Hepatic stellate cell (primary cell): ENCODE results near the gene OR52E1.
"Not testable (repeated sequence)": the region's sequence is repeated elsewhere in the genome, so short reads cannot be mapped to it uniquely, and the experiment has no call there.

ENCODE experiments used
- DNase-seq: peaks from one replicate; pipeline ENCODE4 v3.0.0; 2011; ENCODE audit warnings: low spot score

The OR52E1 gene

GRCh38 chr11:5069272-5069671 lies at the start of gene OR52E1:
Gene OR52E1, plus strand, starts transcription at chr11:5069572.
- no peak for DNase-seq

GRCh38 chr11:5021996-5022395 lies 47.4 kb upstream of the OR52E1 start:
- no peak for DNase-seq

GRCh38 chr11:5036669-5037068 lies 32.7 kb upstream of the OR52E1 start:
- DNase-seq: no peak

GRCh38 chr11:5037926-5038325 lies 31.4 kb upstream of the OR52E1 start:
- DNase-seq: no peak

- DNase-seq: no peak
These were observed 31.0 kb upstream of the OR52E1 start for GRCh38 chr11:5038341-5038740.

- no peak for DNase-seq
These were observed 28.5 kb upstream of the OR52E1 start for GRCh38 chr11:5040876-5041275.

GRCh38 chr11:5042091-5042490 lies 27.3 kb upstream of the OR52E1 start:
- no peak for DNase-seq

GRCh38 chr11:5043380-5043779 lies 26.0 kb upstream of the OR52E1 start:
- DNase-seq: no peak

GRCh38 chr11:5046226-5046625 lies 23.1 kb upstream of the OR52E1 start, which contains the start of gene OR52J3:
Gene OR52J3, plus strand, starts transcription at chr11:5046526. Its CDS starts 0 bp downstream, at chr11:5046526.
- no peak for DNase-seq

- DNase-seq: no peak
These were observed 22.5 kb upstream of the OR52E1 start for GRCh38 chr11:5046754-5047330.

- not testable (repeated sequence) for DNase-seq
These were observed 10.7 kb upstream of the OR52E1 start for GRCh38 chr11:5058679-5059078.

- DNase-seq: no peak
These were observed 10.0 kb upstream of the OR52E1 start, which contains the start of gene OR52E2 for GRCh38 chr11:5059391-5059790. Gene OR52E2, minus strand, starts transcription at chr11:5059627. Its CDS starts 0 bp downstream, at chr11:5059627.

GRCh38 chr11:5065027-5065426 lies 4.3 kb upstream of the OR52E1 start:
- no peak for DNase-seq

GRCh38 chr11:5071799-5072198 lies 2.4 kb downstream of the OR52E1 start:
- DNase-seq: no peak

GRCh38 chr11:5081405-5081804 lies 12.0 kb downstream of the OR52E1 start:
- DNase-seq: no peak

- no peak for DNase-seq
These were observed 14.2 kb downstream of the OR52E1 start for GRCh38 chr11:5083602-5084001.

- DNase-seq: no peak
These were observed 19.2 kb downstream of the OR52E1 start for GRCh38 chr11:5088556-5088955.

- no peak for DNase-seq
These were observed 21.3 kb downstream of the OR52E1 start for GRCh38 chr11:5090668-5091067.

- no peak for DNase-seq
These were observed 23.6 kb downstream of the OR52E1 start for GRCh38 chr11:5092821-5093585.

GRCh38 chr11:5096011-5096410 lies 26.6 kb downstream of the OR52E1 start:
- DNase-seq: no peak

- DNase-seq: no peak
These were observed 32.9 kb downstream of the OR52E1 start for GRCh38 chr11:5102246-5102645.

GRCh38 chr11:5103066-5103465 lies 33.7 kb downstream of the OR52E1 start:
- DNase-seq: no peak

- no peak for DNase-seq
These were observed 37.9 kb downstream of the OR52E1 start for GRCh38 chr11:5107285-5107684.

GRCh38 chr11:5115339-5115738 lies 46.0 kb downstream of the OR52E1 start:
- no peak for DNase-seq
